ENCODE data around the gene CDH10. TPM values are rescaled to one million over a fixed set of nuclear protein-coding genes. Genes with fewer than 3 reads are reported as not detected.

Gene CDH10
- polyA plus RNA-seq, 1 of the 3 experiments (the other 2 are of a cell fraction): 0.10 TPM

DNA sequence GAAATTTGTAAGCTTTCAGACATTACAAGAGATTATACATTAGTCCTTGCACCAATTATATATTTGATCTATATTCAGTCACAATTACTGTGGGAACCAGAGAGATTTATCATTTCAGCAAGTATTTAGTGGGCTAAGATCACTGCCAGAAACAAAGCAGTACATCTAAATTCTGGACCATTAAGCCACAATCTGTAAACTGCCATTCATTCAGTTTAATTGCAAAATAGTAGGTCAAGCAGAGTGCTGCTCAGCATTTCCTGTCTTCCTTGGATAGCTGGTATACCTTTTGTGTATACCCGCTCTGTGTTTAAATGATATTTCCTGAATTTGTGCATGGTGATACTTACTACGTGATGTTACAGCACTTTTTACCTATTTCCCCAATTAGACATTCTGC is 42.6 kb downstream of the CDH10 start:
- CTCF ChIA-PET: interaction anchor here (0.9 kb wide), 1 partner anchor 10 kb away, joined by 3 read pairs; no protein-coding TSS in a partner anchor
- no peak for TF ChIP-seq MXI1 (IDR thresholded peaks at IDR 0.05; ENCODE audit: low read depth, low read length)
- TF ChIP-seq YY1 (IDR thresholded peaks at IDR 0.05; ENCODE audit: low read depth): no peak
- TF ChIP-seq, protein P1, sequence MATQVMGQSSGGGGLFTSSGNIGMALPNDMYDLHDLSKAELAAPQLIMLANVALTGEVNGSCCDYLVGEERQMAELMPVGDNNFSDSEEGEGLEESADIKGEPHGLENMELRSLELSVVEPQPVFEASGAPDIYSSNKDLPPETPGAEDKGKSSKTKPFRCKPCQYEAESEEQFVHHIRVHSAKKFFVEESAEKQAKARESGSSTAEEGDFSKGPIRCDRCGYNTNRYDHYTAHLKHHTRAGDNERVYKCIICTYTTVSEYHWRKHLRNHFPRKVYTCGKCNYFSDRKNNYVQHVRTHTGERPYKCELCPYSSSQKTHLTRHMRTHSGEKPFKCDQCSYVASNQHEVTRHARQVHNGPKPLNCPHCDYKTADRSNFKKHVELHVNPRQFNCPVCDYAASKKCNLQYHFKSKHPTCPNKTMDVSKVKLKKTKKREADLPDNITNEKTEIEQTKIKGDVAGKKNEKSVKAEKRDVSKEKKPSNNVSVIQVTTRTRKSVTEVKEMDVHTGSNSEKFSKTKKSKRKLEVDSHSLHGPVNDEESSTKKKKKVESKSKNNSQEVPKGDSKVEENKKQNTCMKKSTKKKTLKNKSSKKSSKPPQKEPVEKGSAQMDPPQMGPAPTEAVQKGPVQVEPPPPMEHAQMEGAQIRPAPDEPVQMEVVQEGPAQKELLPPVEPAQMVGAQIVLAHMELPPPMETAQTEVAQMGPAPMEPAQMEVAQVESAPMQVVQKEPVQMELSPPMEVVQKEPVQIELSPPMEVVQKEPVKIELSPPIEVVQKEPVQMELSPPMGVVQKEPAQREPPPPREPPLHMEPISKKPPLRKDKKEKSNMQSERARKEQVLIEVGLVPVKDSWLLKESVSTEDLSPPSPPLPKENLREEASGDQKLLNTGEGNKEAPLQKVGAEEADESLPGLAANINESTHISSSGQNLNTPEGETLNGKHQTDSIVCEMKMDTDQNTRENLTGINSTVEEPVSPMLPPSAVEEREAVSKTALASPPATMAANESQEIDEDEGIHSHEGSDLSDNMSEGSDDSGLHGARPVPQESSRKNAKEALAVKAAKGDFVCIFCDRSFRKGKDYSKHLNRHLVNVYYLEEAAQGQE (IDR thresholded peaks at IDR 0.05; ENCODE audit: low read depth, low read length): no peak
- TF ChIP-seq, protein P2, sequence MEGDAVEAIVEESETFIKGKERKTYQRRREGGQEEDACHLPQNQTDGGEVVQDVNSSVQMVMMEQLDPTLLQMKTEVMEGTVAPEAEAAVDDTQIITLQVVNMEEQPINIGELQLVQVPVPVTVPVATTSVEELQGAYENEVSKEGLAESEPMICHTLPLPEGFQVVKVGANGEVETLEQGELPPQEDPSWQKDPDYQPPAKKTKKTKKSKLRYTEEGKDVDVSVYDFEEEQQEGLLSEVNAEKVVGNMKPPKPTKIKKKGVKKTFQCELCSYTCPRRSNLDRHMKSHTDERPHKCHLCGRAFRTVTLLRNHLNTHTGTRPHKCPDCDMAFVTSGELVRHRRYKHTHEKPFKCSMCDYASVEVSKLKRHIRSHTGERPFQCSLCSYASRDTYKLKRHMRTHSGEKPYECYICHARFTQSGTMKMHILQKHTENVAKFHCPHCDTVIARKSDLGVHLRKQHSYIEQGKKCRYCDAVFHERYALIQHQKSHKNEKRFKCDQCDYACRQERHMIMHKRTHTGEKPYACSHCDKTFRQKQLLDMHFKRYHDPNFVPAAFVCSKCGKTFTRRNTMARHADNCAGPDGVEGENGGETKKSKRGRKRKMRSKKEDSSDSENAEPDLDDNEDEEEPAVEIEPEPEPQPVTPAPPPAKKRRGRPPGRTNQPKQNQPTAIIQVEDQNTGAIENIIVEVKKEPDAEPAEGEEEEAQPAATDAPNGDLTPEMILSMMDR (IDR thresholded peaks at IDR 0.05): no peak
- no peak for TF ChIP-seq ELF1 (IDR thresholded peaks at IDR 0.05)
- no peak for TF ChIP-seq TEAD4 (IDR thresholded peaks at IDR 0.05; ENCODE audit: borderline replicate concordance, insufficient read depth)
- TF ChIP-seq, protein P3, sequence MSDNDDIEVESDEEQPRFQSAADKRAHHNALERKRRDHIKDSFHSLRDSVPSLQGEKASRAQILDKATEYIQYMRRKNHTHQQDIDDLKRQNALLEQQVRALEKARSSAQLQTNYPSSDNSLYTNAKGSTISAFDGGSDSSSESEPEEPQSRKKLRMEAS (IDR thresholded peaks at IDR 0.05; ENCODE audit: low read depth): no peak
- TF ChIP-seq MEF2A (IDR thresholded peaks at IDR 0.05; ENCODE audit: borderline replicate concordance, low read depth): no peak
- TF ChIP-seq, protein P4, sequence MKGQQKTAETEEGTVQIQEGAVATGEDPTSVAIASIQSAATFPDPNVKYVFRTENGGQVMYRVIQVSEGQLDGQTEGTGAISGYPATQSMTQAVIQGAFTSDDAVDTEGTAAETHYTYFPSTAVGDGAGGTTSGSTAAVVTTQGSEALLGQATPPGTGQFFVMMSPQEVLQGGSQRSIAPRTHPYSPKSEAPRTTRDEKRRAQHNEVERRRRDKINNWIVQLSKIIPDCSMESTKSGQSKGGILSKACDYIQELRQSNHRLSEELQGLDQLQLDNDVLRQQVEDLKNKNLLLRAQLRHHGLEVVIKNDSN (IDR thresholded peaks at IDR 0.05; ENCODE audit: borderline replicate concordance, low read depth): no peak
- TF ChIP-seq POLR2AphosphoS5 (IDR thresholded peaks at IDR 0.05; ENCODE audit: low read depth, low read length): no peak
- no peak for TF ChIP-seq RFX5 (IDR thresholded peaks at IDR 0.05; ENCODE audit: low read length)
- TF ChIP-seq, protein P5, sequence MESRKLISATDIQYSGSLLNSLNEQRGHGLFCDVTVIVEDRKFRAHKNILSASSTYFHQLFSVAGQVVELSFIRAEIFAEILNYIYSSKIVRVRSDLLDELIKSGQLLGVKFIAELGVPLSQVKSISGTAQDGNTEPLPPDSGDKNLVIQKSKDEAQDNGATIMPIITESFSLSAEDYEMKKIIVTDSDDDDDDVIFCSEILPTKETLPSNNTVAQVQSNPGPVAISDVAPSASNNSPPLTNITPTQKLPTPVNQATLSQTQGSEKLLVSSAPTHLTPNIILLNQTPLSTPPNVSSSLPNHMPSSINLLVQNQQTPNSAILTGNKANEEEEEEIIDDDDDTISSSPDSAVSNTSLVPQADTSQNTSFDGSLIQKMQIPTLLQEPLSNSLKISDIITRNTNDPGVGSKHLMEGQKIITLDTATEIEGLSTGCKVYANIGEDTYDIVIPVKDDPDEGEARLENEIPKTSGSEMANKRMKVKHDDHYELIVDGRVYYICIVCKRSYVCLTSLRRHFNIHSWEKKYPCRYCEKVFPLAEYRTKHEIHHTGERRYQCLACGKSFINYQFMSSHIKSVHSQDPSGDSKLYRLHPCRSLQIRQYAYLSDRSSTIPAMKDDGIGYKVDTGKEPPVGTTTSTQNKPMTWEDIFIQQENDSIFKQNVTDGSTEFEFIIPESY (IDR thresholded peaks at IDR 0.05; ENCODE audit: borderline replicate concordance, low read depth): no peak
- TF ChIP-seq GATA2 (CRISPR knock-in tag; IDR thresholded peaks at IDR 0.05): no peak
- TF ChIP-seq NFIC (IDR thresholded peaks at IDR 0.05; ENCODE audit: borderline replicate concordance): no peak
- Histone ChIP-seq H3K27me3 (ENCODE audit: insufficient read depth) (no peaks in the 10 kb centered on the region), H3K36me3 (replicated peaks in 1 of 2; ENCODE audit: control insufficient read depth in 1 of 2, insufficient read depth in 2 of 2, low read length in 1 of 2) (no peaks in the 10 kb centered on the region), H3K27ac (ENCODE audit: low read depth in 2 of 2, low read length in 1 of 2) (no peak overlapping the region), H3K79me2 (ENCODE audit: insufficient read depth) (no peaks in the 10 kb centered on the region), H3K9me3 (no peaks in the 10 kb centered on the region), H3K9me2 (no peaks in the 10 kb centered on the region), H3K4me2 (no peak overlapping the region), H3K9ac (no peak overlapping the region), H4K20me1 (ENCODE audit: insufficient read depth) (no peaks in the 10 kb centered on the region), H3K4me1 (ENCODE audit: control insufficient read depth in 1 of 2, insufficient read depth in 2 of 2, low read depth in 1 of 2, low read length in 1 of 2) (peaks cover 0 to 5% of the 10 kb centered on the region in 2 experiments; a peak in 1 of 4 replicates), H3F3A (replicated peaks; ENCODE audit: insufficient read depth) (no peaks in the 10 kb centered on the region), H2AFZ (ENCODE audit: low read depth) (no peak overlapping the region), H3K4me3 (ENCODE audit: low read depth in 2 of 2, low read length in 1 of 2) (no peak overlapping the region)
- POLR2A ChIA-PET: no interaction called here
- 18% methylated on average over 2 of the region's 2 CpGs for WGBS (ENCODE audit: low lambda C conversion rate)
- no peak for DNase-seq
